ENCODE results near the gene PSMA8.
"Not testable (repeated sequence)": the region's sequence is repeated elsewhere in the genome, so short reads cannot be mapped to it uniquely, and the experiment has no call there.

PSMA8 gene

DNA sequence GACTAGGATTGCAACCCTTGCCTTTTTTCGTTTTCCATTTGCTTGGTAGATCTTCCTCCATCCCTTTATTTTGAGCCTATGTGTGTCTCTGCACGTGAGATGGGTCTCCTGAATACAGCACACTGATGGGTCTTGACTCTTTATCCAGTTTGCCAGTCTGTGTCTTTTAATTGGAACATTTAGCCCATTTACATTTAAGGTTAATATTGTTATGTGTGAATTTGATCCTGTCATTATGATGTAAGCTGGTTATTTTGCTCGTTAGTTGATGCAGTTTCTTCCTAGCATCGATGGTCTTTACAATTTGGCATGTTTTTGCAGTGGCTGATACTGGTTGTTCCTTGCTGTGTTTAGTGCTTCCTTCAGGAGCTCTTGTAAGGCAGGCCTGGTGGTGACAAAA is 108.7 kb downstream of the PSMA8 start:
- DNase-seq = not testable (repeated sequence)
